H1 (cell line): ENCODE results near the gene FGF12. TPM values are rescaled to one million over a fixed set of nuclear protein-coding genes. Genes with fewer than 3 reads are reported as not detected.

Source experiments
- CTCF ChIA-PET: fragments of 300-600 bp; sonication (Branson Sonifier 250); formaldehyde crosslinking; loops from one replicate; lab custom pipeline; 2021; ENCODE audit not compliant: partially characterized antibody; lab: Charles Lee
- POLR2A ChIA-PET: fragments of 300-600 bp; sonication (Branson Sonifier 250); formaldehyde crosslinking; loops from one replicate; lab custom pipeline; 2021; ENCODE audit warnings: inconsistent platforms; ENCODE audit not compliant: partially characterized antibody; lab: Charles Lee
- DNase-seq, 2 experiments: peaks; one replicate each; pipeline versions ENCODE4 v3.0.0 to v3.0.0-alpha.2; 2010 to 2022; ENCODE audit warnings: low spot score in 2 of 2, low read depth in 1 of 2, mixed read lengths in 1 of 2
- FAIRE-seq: peaks from 2 replicates; lab custom pipeline; 2011; peaks lifted over from hg19 to GRCh38; lab: Jason Lieb, UNC
- H2AFZ ChIP-seq: 2 replicates; pipeline ENCODE4 v1.8.1; 2012; ENCODE audit warnings: low read length, inconsistent platforms
- H2AK5ac ChIP-seq: 2 replicates; pipeline ENCODE4 v1.6.1; 2013; ENCODE audit warnings: low read depth, low read length
- H2BK120ac ChIP-seq: replicated peaks from 2 replicates; pipeline ENCODE3; 2013; ENCODE audit warnings: low read depth, low read length, inconsistent platforms
- H2BK12ac ChIP-seq: 2 replicates; pipeline ENCODE4 v1.6.1; 2013; ENCODE audit warnings: low read depth, low read length
- H2BK15ac ChIP-seq: 2 replicates; pipeline ENCODE4 v1.6.1; 2013; ENCODE audit warnings: low read length
- H2BK20ac ChIP-seq: 2 replicates; pipeline ENCODE4 v1.6.1; 2013; ENCODE audit warnings: low read length
- H2BK5ac ChIP-seq: 2 replicates; pipeline ENCODE4 v1.6.1; 2013; ENCODE audit warnings: low read depth, low read length
- H3K14ac ChIP-seq: 2 replicates; pipeline ENCODE4 v1.6.1; 2013; ENCODE audit warnings: inconsistent platforms; ENCODE audit not compliant: insufficient read length
- H3K18ac ChIP-seq: 2 replicates; pipeline ENCODE4 v1.6.1; 2013; ENCODE audit warnings: low read length; ENCODE audit errors: extremely low read depth
- H3K23ac ChIP-seq: 2 replicates; pipeline ENCODE4 v1.6.1; 2013; ENCODE audit warnings: inconsistent platforms; ENCODE audit not compliant: insufficient read length
- H3K23me2 ChIP-seq: 2 replicates; pipeline ENCODE4 v1.6.1; 2013; ENCODE audit warnings: low read depth, low read length
- H3K27ac ChIP-seq: 2 replicates; pipeline ENCODE4 v1.6.1; 2011; ENCODE audit warnings: low read depth, low read length, inconsistent platforms
- H3K27me3 ChIP-seq, 4 experiments: replicated peaks in 1 of 4; 1 replicate in 1 of 4; 2 replicates in 3 of 4; pipeline versions ENCODE4 v1.6.1 to v1.8.1; 2011 to 2013; ENCODE audit warnings: low read length in 3 of 4, mild to moderate bottlenecking in 3 of 4, inconsistent platforms in 2 of 4, mixed read lengths in 2 of 4, moderate library complexity in 1 of 4; ENCODE audit not compliant: control insufficient read depth in 3 of 4, insufficient read depth in 3 of 4; ENCODE audit errors: extremely low read depth in 1 of 4
- H3K36me3 ChIP-seq, 4 experiments: 2 replicates each; pipeline versions ENCODE4 v1.6.1 to v1.8.1; 2011 to 2013; ENCODE audit warnings: mild to moderate bottlenecking in 4 of 4, low read length in 3 of 4, moderate library complexity in 2 of 4, control low read depth in 1 of 4, inconsistent platforms in 1 of 4; ENCODE audit not compliant: insufficient read depth in 4 of 4, control insufficient read depth in 2 of 4
- H3K4ac ChIP-seq: replicated peaks from 2 replicates; pipeline ENCODE3; 2013; ENCODE audit warnings: low read length, low read depth, mixed read lengths, inconsistent platforms; ENCODE audit not compliant: insufficient read length
- H3K4me1 ChIP-seq, 4 experiments: replicated peaks in 1 of 4; 1 replicate in 1 of 4; 2 replicates in 3 of 4; pipeline versions ENCODE4 v1.6.1 to v1.8.1; 2011 to 2013; ENCODE audit warnings: low read length in 3 of 4, inconsistent platforms in 2 of 4, mixed read lengths in 1 of 4; ENCODE audit not compliant: insufficient read depth in 4 of 4, control insufficient read depth in 3 of 4
- H3K4me2 ChIP-seq, 2 experiments: 2 replicates each; pipeline versions ENCODE4 v1.6.1 to v1.8.1; 2011 to 2013; ENCODE audit warnings: low read depth in 2 of 2, low read length in 2 of 2, control low read depth in 1 of 2, inconsistent platforms in 1 of 2, mild to moderate bottlenecking in 1 of 2; ENCODE audit not compliant: insufficient read depth in 1 of 2
- H3K4me3 ChIP-seq, 4 experiments: fragments of 200-600, 300-600 bp in 1 of 4; sonication (generic), shearing (Covaris generic), sonication (Bioruptor Twin) in 1 of 4; 2 replicates each; pipeline versions ENCODE4 v1.5.1 to v1.8.1; 2011 to 2016; ENCODE audit warnings: low read length in 4 of 4, low read depth in 3 of 4, control low read depth in 2 of 4, inconsistent platforms in 2 of 4, mild to moderate bottlenecking in 2 of 4, mixed read lengths in 1 of 4, moderate library complexity in 1 of 4; ENCODE audit not compliant: insufficient read depth in 2 of 4; ENCODE audit errors: extremely low read depth in 1 of 4
- H3K56ac ChIP-seq: replicated peaks from 2 replicates; pipeline ENCODE3; 2013; ENCODE audit warnings: low read depth, mild to moderate bottlenecking, mixed read lengths, low read length, inconsistent platforms; ENCODE audit not compliant: insufficient read length
- H3K79me1 ChIP-seq: 2 replicates; pipeline ENCODE4 v1.6.1; 2013; ENCODE audit warnings: low read depth, low read length, control low read depth
- H3K79me2 ChIP-seq, 2 experiments: 2 replicates each; pipeline versions ENCODE4 v1.6.1 to v1.8.1; 2012 to 2013; ENCODE audit warnings: low read length in 2 of 2, mild to moderate bottlenecking in 2 of 2, inconsistent platforms in 1 of 2; ENCODE audit not compliant: insufficient read depth in 2 of 2, control insufficient read depth in 1 of 2
- H3K9ac ChIP-seq, 4 experiments: replicated peaks in 1 of 4; 1 replicate in 1 of 4; 2 replicates in 3 of 4; pipeline versions ENCODE4 v1.6.1 to v1.8.1; 2011 to 2013; ENCODE audit warnings: low read depth in 3 of 4, low read length in 3 of 4, control low read depth in 2 of 4, mild to moderate bottlenecking in 2 of 4, moderate library complexity in 2 of 4, inconsistent platforms in 1 of 4; ENCODE audit errors: extremely low read depth in 1 of 4
- H3K9me3 ChIP-seq, 2 experiments: 2 replicates each; pipeline versions ENCODE4 v1.6.1 to v1.8.1; 2012 to 2013; ENCODE audit warnings: mild to moderate bottlenecking in 2 of 2, moderate library complexity in 2 of 2, control low read depth in 1 of 2, inconsistent platforms in 1 of 2, low read depth in 1 of 2, low read length in 1 of 2, mixed read lengths in 1 of 2; ENCODE audit not compliant: insufficient read depth in 2 of 2
- H4K20me1 ChIP-seq, 2 experiments: replicated peaks in 1 of 2; 2 replicates each; pipeline versions ENCODE3 to v1.8.1; 2011 to 2013; ENCODE audit warnings: inconsistent platforms in 2 of 2, low read length in 2 of 2, mild to moderate bottlenecking in 1 of 2; ENCODE audit not compliant: insufficient read depth in 2 of 2, control insufficient read depth in 1 of 2
- H4K5ac ChIP-seq: 2 replicates; pipeline ENCODE4 v1.6.1; 2013; ENCODE audit warnings: low read length, low read depth, mixed read lengths, inconsistent platforms; ENCODE audit not compliant: insufficient read length
- H4K8ac ChIP-seq: 2 replicates; pipeline ENCODE4 v1.8.0; 2013; ENCODE audit warnings: mild to moderate bottlenecking, moderate library complexity, low read length, inconsistent platforms; ENCODE audit not compliant: insufficient read depth; ENCODE audit errors: extremely low read depth
- H4K91ac ChIP-seq: replicated peaks from 2 replicates; pipeline ENCODE3; 2013; ENCODE audit warnings: low read length, mixed read lengths, inconsistent platforms; ENCODE audit not compliant: insufficient read length
- BCL11A ChIP-seq, 2 experiments: IDR thresholded peaks; one replicate each; pipeline ENCODE4 v1.6.1; 2011; ENCODE audit warnings: low read depth in 2 of 2, low read length in 2 of 2, mild to moderate bottlenecking in 2 of 2
- CBX5 ChIP-seq: fragments of 300-800, 300-1000 bp; sonication (generic); IDR thresholded peaks from 2 replicates; pipeline ENCODE4 v1.7.1; 2016; ENCODE audit warnings: antibody characterized with exemption, low read length, low read depth
- CREB1 ChIP-seq: IDR thresholded peaks from 2 replicates; pipeline ENCODE4 v1.6.1; 2012; ENCODE audit warnings: inconsistent platforms
- MAX ChIP-seq: IDR thresholded peaks from 2 replicates; pipeline ENCODE4 v1.6.1; 2012; ENCODE audit warnings: inconsistent platforms
- NRF1 ChIP-seq: IDR thresholded peaks from 2 replicates; pipeline ENCODE4 v1.6.1; 2011; ENCODE audit warnings: mild to moderate bottlenecking, low read depth, low read length, improper control_type of control experiment
- POLR2A ChIP-seq, 2 experiments: IDR thresholded peaks; 1 replicate in 1 of 2; 2 replicates in 1 of 2; pipeline ENCODE4 v1.6.1; 2011; ENCODE audit warnings: low read depth in 2 of 2, low read length in 2 of 2, mild to moderate bottlenecking in 2 of 2; ENCODE audit errors: control extremely low read depth in 1 of 2
- YY1 ChIP-seq: IDR thresholded peaks from 2 replicates; pipeline ENCODE4 v1.6.1; 2011; ENCODE audit warnings: low read depth, mild to moderate bottlenecking, low read length
- WGBS, 2 experiments: shearing (Covaris generic) in 1 of 2; methylation state at CpG; one replicate each; pipeline versions ENCODE4 v1.1.6 to v1.1.7; 2013 to 2015; ENCODE audit warnings: low lambda C conversion rate in 2 of 2, mixed read lengths in 2 of 2, inconsistent platforms in 1 of 2, low coverage in 1 of 2, missing lambda C conversion rate in 1 of 2; ENCODE audit not compliant: insufficient replicate concordance in 2 of 2, insufficient coverage in 1 of 2, insufficient read length in 1 of 2; ENCODE audit errors: extremely low coverage in 1 of 2, missing lambda C conversion rate in 1 of 2; 5-methylcytosine and 5-hydroxymethylcytosine counted together
- polyA plus RNA-seq, 7 experiments: library from polyadenylated mRNA; depleted of rRNA in 3 of 7; stranded (reverse) in 5 of 7; unstranded in 2 of 7; fragments of >200 nt in 5 of 7; fragments of 200-250 nt in 2 of 7; gene quantifications; 1 replicate in 5 of 7; 2 replicates in 1 of 7; 4 replicates in 1 of 7; pipeline versions ENCODE4 v1.2.1 to v1.2.3, GENCODE V29; 2011 to 2013; ENCODE audit warnings: missing spikeins in 2 of 7, mixed read lengths in 2 of 7
- total RNA-seq: library from RNA; stranded (reverse); fragmentation: NEBNext Ultra II Directional; extraction: Animal tissue kit (Norgen Biotek cat#: 25700); gene quantifications from 2 replicates; pipeline ENCODE4 v1.2.1, GENCODE V29; 2021
- TF ChIP-seq, protein P1 (sequence below): IDR thresholded peaks from 2 replicates; pipeline ENCODE4 v1.6.1; 2011; ENCODE audit warnings: low read depth, mild to moderate bottlenecking, low read length; ENCODE audit not compliant: insufficient read depth

FGF12 gene
- total and polyA plus RNA-seq, 2 of the 8 experiments (the other 6 are each of a cell fraction or from before 2014, with no cell fraction given), result 4.1 to 16.6 TPM

- H3K23me2 ChIP-seq, result no peaks in the 10 kb centered on the region
- peak overlapping the region; percentile 25 to 61 (median 34) for H3K4me3 ChIP-seq
- H3K79me2 ChIP-seq, result no peaks in the 10 kb centered on the region
- no peak overlapping the region for H2AK5ac ChIP-seq
- CTCF ChIA-PET, result interaction anchor here (0.9 to 3.2 kb wide), 3 partner anchors 13 to 290 kb away, joined by 3 to 11 read pairs (median 4); no protein-coding TSS in a partner anchor
- H2AFZ ChIP-seq, result peak overlapping the region; percentile 96; the same call in 1 of the 2 replicates
- no peak overlapping the region for H2BK15ac ChIP-seq
- no peaks in the 10 kb centered on the region for H3K79me1 ChIP-seq
- 33% methylated on average over 7 of the region's 9 CpGs; no CpG with 5 or more reads in 1 of the 2 experiments for WGBS, 2 experiments
- 0 out of 7 replicates have a peak overlapping the region, but pooled peaks of 2 of the 4 experiments have one; percentile 20 to 47 for H3K9ac ChIP-seq
- H4K91ac ChIP-seq, result no peak overlapping the region
- no peak for FAIRE-seq
- no peak overlapping the region for H2BK5ac ChIP-seq
- H3K27ac ChIP-seq, result no peak overlapping the region; the same call in 1 of the 2 replicates
- no peak overlapping the region for H2BK12ac ChIP-seq
- peak overlapping the region; percentile 38 for H2BK120ac ChIP-seq
- H3K4ac ChIP-seq, result no peak overlapping the region
- no peaks in the 10 kb centered on the region for H3K9me3 ChIP-seq
- peak overlapping the region; percentile 60 for H4K5ac ChIP-seq
- H3K18ac ChIP-seq, result no peak overlapping the region
- H3K56ac ChIP-seq, result no peak overlapping the region
- no peak overlapping the region for H4K8ac ChIP-seq
- no peaks in the 10 kb centered on the region for H3K36me3 ChIP-seq
- H2BK20ac ChIP-seq, result no peak overlapping the region
- DNase-seq, result no peak
- H3K4me1 ChIP-seq, result no peaks in the 10 kb centered on the region
- H3K27me3 ChIP-seq, result no peaks in the 10 kb centered on the region
- no peak overlapping the region for H3K14ac ChIP-seq
- POLR2A ChIA-PET, result interaction anchor here (0.9 kb wide), 1 partner anchor 12 kb away, joined by 3 read pairs; no protein-coding TSS in a partner anchor
- peak overlapping the region; percentile 47 to 60; a peak in 3 of 4 replicates for H3K4me2 ChIP-seq
- H4K20me1 ChIP-seq, result no peaks in the 10 kb centered on the region
- TF ChIP-seq CBX5 (no peak), NRF1 (no peak), YY1 (no peak), MAX (no peak), BCL11A (IDR thresholded peaks at IDR 0.05; ENCODE audit: low read depth in 2 of 2, low read length in 2 of 2) (no peak), CREB1 (no peak), POLR2A (IDR thresholded peaks at IDR 0.05; ENCODE audit: control extremely low read depth in 1 of 2, low read depth in 2 of 2, low read length in 2 of 2) (no peak)
- TF ChIP-seq, protein P1, sequence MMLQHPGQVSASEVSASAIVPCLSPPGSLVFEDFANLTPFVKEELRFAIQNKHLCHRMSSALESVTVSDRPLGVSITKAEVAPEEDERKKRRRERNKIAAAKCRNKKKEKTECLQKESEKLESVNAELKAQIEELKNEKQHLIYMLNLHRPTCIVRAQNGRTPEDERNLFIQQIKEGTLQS, result no peak
- no peak overlapping the region for H3K23ac ChIP-seq
These were observed 572.1 kb downstream of the FGF12 start for GRCh38 chr3:192155194-192155593.
